Muscle of leg (tissue), 11 donors: ENCODE measurements around the gene PTPN6. TPM values are rescaled to one million over a fixed set of nuclear protein-coding genes. Genes with fewer than 3 reads are reported as not detected.

Experiments
- DNase-seq: peaks from one replicate; pipeline ENCODE4 v3.0.0; 2013
- H3K27ac ChIP-seq: one replicate; pipeline ENCODE4 v1.5.1; 2013; ENCODE audit warnings: mild to moderate bottlenecking, low read length, control low read depth
- H3K27me3 ChIP-seq: one replicate; pipeline ENCODE4 v1.6.1; 2013; ENCODE audit warnings: low read length; ENCODE audit not compliant: control insufficient read depth, insufficient read depth
- H3K36me3 ChIP-seq: one replicate; pipeline ENCODE4 v1.6.1; 2013; ENCODE audit warnings: low read length; ENCODE audit not compliant: control insufficient read depth, insufficient read depth
- H3K4me1 ChIP-seq: one replicate; pipeline ENCODE4 v1.6.1; 2013; ENCODE audit warnings: low read length; ENCODE audit not compliant: control insufficient read depth, insufficient read depth
- H3K4me3 ChIP-seq: one replicate; pipeline ENCODE4 v1.5.1; 2013; ENCODE audit warnings: low read length, control low read depth
- H3K9me3 ChIP-seq: replicated peaks from 2 replicates; pipeline ENCODE4 v1.6.1; 2013; ENCODE audit warnings: low read depth, low read length; ENCODE audit not compliant: control insufficient read depth
- WGBS: methylation state at CpG from one replicate; pipeline ENCODE4 v1.1.5; 2013; ENCODE audit warnings: missing lambda C conversion rate; ENCODE audit not compliant: insufficient coverage; 5-methylcytosine and 5-hydroxymethylcytosine counted together
- polyA plus RNA-seq, 8 donors: library from polyadenylated mRNA; unstranded; fragments of 120-200 nt; gene quantifications; one replicate each; pipeline versions ENCODE4 v1.2.1 to v1.2.3, GENCODE V29; 2013; ENCODE audit warnings: inconsistent platforms in 1 of 8, low replicate concordance in 1 of 8; ENCODE audit not compliant: insufficient read length in 8 of 8, insufficient read depth in 1 of 8
- total RNA-seq: library from RNA; stranded (reverse); fragments of 120-200 nt; gene quantifications from one replicate; pipeline ENCODE4 v1.2.4, GENCODE V29; 2013

Gene PTPN6
- total and polyA plus RNA-seq, 9 donors: 4.0 to 8.1 (median 5.8) TPM

GRCh38 chr12:6923003-6923732, 28.0 kb upstream of the PTPN6 start:
- Histone ChIP-seq H3K4me1 (peaks cover 37% of the 10 kb centered on the region), H3K27ac (no peak overlapping the region)
- WGBS: no CpG with 5 or more reads among the region's 10 CpGs

DNA sequence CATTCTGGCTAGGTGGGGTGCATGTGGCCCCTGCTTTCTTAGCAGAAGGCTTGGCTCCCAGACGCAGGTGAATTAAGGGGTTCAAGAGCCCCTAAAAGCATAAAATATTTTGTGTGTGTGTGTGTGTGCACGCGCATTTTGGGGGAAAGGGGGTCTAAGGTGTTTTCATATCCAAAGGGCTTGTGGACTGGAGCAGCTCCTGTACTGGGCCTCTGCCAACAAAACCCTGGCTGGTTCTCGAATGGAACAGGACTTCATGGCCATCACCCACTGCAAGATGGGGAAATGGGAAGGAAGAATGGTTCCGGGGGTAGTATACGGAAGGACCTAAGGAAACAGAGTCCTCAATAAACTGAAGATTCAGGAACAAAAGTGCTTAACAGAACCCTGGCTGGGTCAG, 27.3 kb upstream of the PTPN6 start:
- Histone ChIP-seq H3K4me3 (no peak overlapping the region), H3K27ac (peak overlapping the region; percentile 3), H3K9me3 (no peaks in the 10 kb centered on the region), H3K27me3 (no peaks in the 10 kb centered on the region), H3K4me1 (peaks cover 39% of the 10 kb centered on the region), H3K36me3 (peaks cover 8% of the 10 kb centered on the region)
- whole genome bisulfite sequencing: 76% methylated on average over 2 of the region's 6 CpGs
- DNase-seq: no peak

More at GRCh38 chr12:6923003-6923732, 28.0 kb upstream of the PTPN6 start:
- DNase-seq: no peak
- H3K4me3 ChIP-seq: no peak overlapping the region
- H3K27me3 ChIP-seq: no peaks in the 10 kb centered on the region
- no peaks in the 10 kb centered on the region for H3K9me3 ChIP-seq
- peaks cover 8% of the 10 kb centered on the region for H3K36me3 ChIP-seq

DNA sequence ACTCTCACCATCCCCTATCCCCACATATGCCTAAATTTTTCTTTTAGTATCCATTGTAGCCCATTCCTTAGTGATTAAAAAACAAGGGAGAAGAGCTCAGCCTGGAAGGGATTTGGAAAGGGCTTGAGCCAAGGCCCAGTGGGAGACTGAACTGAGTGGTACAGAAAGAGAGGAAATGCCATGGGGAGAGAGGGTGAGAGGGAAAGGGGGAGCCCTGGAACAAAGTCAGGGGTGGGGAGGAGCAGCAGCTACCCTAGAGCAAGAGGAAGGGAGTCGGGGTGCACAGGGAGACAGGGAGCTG, 26.0 kb upstream of the PTPN6 start:
- Histone ChIP-seq H3K27ac (peak overlapping the region; percentile 97), H3K9me3 (no peaks in the 10 kb centered on the region), H3K27me3 (no peaks in the 10 kb centered on the region), H3K4me1 (peaks cover 53% of the 10 kb centered on the region), H3K36me3 (peaks cover 14% of the 10 kb centered on the region), H3K4me3 (no peak overlapping the region)
- WGBS: 36% methylated on average over 1 of the region's 1 CpG
- no peak for DNase-seq

- H3K27ac ChIP-seq: peak overlapping the region; percentile 97
- peaks cover 14% of the 10 kb centered on the region for H3K36me3 ChIP-seq
- peaks cover 55% of the 10 kb centered on the region for H3K4me1 ChIP-seq
- H3K9me3 ChIP-seq: no peaks in the 10 kb centered on the region
- H3K27me3 ChIP-seq: no peaks in the 10 kb centered on the region
- DNase-seq: peak; percentile 92
- WGBS: 9% methylated on average over 6 of the region's 8 CpGs
- peak overlapping the region; percentile 70 for H3K4me3 ChIP-seq
These were observed 25.4 kb upstream of the PTPN6 start for GRCh38 chr12:6925540-6926279.

GRCh38 chr12:6927379-6928021, 23.7 kb upstream of the PTPN6 start, which contains the start of gene ATN1:
ATN1 (plus strand) TSS chr12:6927959; CDS start chr12:6934002, 6,043 bp downstream.
- under 1% methylated on average over 57 of the region's 66 CpGs for WGBS
- DNase-seq: peak; percentile 97
- H3K4me3 ChIP-seq: peak within 1 kb of the TSS; percentile 92
- H3K27ac ChIP-seq: peak within 1 kb of the TSS; percentile 97
- peaks cover 55% of the 10 kb centered on the region for H3K4me1 ChIP-seq
- no peaks in the 10 kb centered on the region for H3K27me3 ChIP-seq
- peaks cover 14% of the 10 kb centered on the region for H3K36me3 ChIP-seq
- H3K9me3 ChIP-seq: no peaks in the 10 kb centered on the region

DNA sequence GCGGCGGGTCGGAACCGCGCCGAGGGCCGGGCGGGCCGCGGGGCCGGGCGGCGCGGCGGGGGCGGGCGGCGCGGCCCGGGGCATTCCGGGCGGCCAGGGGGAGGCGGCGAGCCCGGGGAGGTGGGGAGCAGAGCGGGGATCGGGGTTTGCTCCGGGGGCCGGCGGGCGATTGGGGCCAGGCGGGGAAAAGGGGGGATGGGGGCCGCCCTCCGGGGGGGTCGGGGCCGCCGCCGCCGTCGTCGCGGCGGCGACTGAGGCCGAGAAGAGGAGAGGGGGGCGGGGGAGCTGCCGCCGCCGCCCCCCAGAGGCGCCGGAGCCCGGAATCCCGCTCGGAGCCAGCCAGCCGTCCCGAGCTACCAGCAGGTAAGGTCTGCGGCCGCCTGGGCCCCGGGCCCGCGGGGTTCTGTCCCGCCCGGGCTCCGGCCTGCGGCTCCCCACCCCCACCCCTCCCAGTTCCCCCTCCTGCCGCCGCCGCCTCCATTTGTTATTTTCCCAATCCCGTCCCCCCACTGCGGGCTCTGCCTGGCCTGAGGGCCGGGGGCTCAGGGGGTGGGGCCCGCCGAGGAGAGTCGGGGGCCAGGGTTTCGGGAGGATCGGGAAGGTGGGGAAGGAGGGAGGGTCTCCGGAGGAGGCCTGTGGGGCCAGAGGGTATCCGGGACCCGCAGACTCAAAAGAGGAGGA, 23.0 kb upstream of the PTPN6 start:
- Histone ChIP-seq H3K9me3 (no peaks in the 10 kb centered on the region), H3K4me1 (peaks cover 56% of the 10 kb centered on the region), H3K27me3 (no peaks in the 10 kb centered on the region), H3K36me3 (peaks cover 14% of the 10 kb centered on the region), H3K4me3 (peak overlapping the region; percentile 92), H3K27ac (peak overlapping the region; percentile 97)
- DNase-seq: peak; percentile 51
- WGBS: under 1% methylated on average over 35 of the region's 79 CpGs

DNA sequence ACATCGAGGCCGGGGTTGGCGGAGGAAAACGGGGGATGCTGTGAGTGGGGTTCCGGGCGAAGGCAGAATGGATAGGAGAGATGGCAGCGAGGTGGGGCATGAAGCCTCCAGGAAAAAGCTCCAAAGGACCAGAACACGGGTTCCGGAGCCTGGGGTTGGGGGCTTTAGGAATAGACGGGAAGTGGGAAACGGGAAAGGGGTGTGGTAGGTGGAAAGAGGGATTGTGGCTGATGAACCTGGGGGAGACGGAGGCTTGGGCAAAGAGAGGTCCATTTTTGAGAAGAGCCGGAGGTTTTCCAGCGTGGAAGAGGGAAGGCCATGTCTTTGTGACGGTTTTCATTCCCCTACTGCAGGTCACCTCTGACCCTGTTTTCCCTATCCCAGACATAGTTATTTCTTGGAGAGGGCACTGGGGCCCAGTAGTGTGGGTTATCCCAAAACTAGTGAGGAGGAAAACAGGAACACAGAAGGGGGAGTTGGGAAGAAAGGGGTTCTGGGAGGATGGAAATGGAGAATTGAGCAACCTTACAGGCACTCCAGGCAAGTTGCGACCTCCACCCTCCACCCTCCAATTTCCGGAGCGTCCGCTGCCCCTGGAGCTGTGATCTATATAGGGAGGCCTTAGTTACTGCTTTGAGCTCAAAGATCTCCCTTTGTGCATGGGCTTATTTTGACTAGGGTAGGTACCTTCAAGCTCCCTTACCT, 22.3 kb upstream of the PTPN6 start:
- H3K36me3 ChIP-seq: peaks cover 14% of the 10 kb centered on the region
- H3K4me3 ChIP-seq: peak overlapping the region; percentile 92
- H3K4me1 ChIP-seq: peaks cover 60% of the 10 kb centered on the region
- no peaks in the 10 kb centered on the region for H3K27me3 ChIP-seq
- H3K27ac ChIP-seq: peak overlapping the region; percentile 95
- H3K9me3 ChIP-seq: no peaks in the 10 kb centered on the region
- DNase-seq: no peak
- 2% methylated on average over 12 of the region's 19 CpGs for WGBS

GRCh38 chr12:6929466-6930452, 21.4 kb upstream of the PTPN6 start:
- Histone ChIP-seq H3K36me3 (peaks cover 22% of the 10 kb centered on the region), H3K9me3 (no peaks in the 10 kb centered on the region), H3K4me3 (peak overlapping the region; percentile 92), H3K27me3 (no peaks in the 10 kb centered on the region), H3K27ac (peak overlapping the region; percentile 95), H3K4me1 (peaks cover 59% of the 10 kb centered on the region)
- peak; percentile 23 for DNase-seq
- 46% methylated on average over 2 of the region's 7 CpGs for WGBS

- Histone ChIP-seq H3K36me3 (peaks cover 46% of the 10 kb centered on the region), H3K4me1 (peaks cover 47% of the 10 kb centered on the region), H3K4me3 (no peak overlapping the region), H3K27ac (no peak overlapping the region), H3K9me3 (no peaks in the 10 kb centered on the region), H3K27me3 (no peaks in the 10 kb centered on the region)
- WGBS: no CpG with 5 or more reads among the region's 1 CpG
- DNase-seq: no peak
These were observed 18.4 kb upstream of the PTPN6 start for GRCh38 chr12:6932766-6933165.
